ENCODE results near the gene NDUFAB1. TPM values are rescaled to one million over a fixed set of nuclear protein-coding genes. Genes with fewer than 3 reads are reported as not detected.

NDUFAB1 gene
- total RNA-seq, 1 experiment from 2014 or later = 98.3 TPM

DNA sequence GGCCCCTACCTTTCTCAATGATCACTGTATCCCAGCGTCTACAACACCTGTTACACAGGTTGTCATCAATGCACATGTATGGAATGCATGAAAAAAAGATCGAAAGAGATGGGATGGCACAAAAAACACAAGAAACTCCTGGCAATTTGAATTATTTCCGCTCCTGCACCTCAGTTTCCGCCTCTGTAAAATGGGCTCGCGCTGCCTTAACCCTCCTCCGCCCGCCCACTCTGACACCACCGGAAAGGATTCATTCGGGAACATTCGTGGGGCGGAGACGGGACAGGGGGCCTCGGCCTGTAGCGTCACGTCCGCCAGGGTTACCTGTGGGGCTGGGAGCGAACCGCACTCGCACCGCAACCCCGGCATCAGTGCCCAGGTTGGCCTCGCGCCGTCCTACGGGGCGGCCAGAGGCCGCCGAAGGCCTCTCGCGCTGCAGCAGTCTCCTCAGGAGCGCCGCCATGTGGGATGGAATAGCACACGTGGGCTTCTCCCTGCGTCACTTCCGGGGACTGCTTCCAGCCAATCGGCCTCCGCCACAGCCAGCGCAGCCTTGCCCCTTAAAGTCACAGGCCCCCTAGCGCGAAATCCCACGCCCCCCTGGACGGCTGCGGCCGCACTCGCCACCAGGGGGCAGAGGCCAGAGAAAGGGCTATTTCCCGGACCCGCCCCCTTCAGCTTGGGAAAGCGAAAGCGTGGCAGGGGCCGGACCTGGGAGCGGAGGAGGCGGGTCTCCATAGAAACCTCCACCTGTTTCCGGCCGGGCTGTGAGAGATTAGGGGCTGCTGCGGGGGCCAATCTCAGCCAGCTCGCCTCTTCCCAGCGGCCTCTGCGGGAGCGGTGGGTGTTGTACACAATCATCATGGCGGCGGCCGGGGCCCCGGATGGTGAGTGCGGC lies 39.0 kb downstream of the NDUFAB1 start, which contains the start of the genes EARS2 and UBFD1:
Gene EARS2, minus strand, starts transcription at position 470 of the 898 bp plus-strand sequence. Its CDS starts 7 bp downstream, at position 463.
Gene UBFD1, plus strand, starts transcription at position 847 of the 898 bp plus-strand sequence. Its CDS starts 16 bp downstream, at position 863.
- H3K4me1 Mint-ChIP-seq (ENCODE audit: insufficient read depth, unreplicated experiment) = peaks cover 10% of the 10 kb centered on the region
- TF ChIP-seq, protein P1, sequence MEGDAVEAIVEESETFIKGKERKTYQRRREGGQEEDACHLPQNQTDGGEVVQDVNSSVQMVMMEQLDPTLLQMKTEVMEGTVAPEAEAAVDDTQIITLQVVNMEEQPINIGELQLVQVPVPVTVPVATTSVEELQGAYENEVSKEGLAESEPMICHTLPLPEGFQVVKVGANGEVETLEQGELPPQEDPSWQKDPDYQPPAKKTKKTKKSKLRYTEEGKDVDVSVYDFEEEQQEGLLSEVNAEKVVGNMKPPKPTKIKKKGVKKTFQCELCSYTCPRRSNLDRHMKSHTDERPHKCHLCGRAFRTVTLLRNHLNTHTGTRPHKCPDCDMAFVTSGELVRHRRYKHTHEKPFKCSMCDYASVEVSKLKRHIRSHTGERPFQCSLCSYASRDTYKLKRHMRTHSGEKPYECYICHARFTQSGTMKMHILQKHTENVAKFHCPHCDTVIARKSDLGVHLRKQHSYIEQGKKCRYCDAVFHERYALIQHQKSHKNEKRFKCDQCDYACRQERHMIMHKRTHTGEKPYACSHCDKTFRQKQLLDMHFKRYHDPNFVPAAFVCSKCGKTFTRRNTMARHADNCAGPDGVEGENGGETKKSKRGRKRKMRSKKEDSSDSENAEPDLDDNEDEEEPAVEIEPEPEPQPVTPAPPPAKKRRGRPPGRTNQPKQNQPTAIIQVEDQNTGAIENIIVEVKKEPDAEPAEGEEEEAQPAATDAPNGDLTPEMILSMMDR (IDR thresholded peaks at IDR 0.05; ENCODE audit: unreplicated experiment) = peak; percentile 87
- no peaks in the 10 kb centered on the region for H3K27me3 Mint-ChIP-seq (ENCODE audit: insufficient read depth, unreplicated experiment)
- intact Hi-C loops (cut with micrococcal nuclease) = loop anchor here (1.0 to 2.0 kb wide), 4 partner anchors 39 to 171 kb away; partner anchors contain the start of genes COG7 and NDUFAB1
- peak within 1 kb of the TSS; percentile 88 for H3K27ac Mint-ChIP-seq (ENCODE audit: low read depth, unreplicated experiment)
- peak; percentile 98 for DNase-seq (ENCODE audit: unreplicated experiment)
- H3K4me3 Mint-ChIP-seq (ENCODE audit: unreplicated experiment) = peak within 1 kb of the TSS; percentile 96
- H3K9me3 Mint-ChIP-seq (ENCODE audit: unreplicated experiment) = no peaks in the 10 kb centered on the region
- POLR2A ChIA-PET = interaction anchor here (0.6 to 2.7 kb wide), 16 partner anchors 8 to 1458 kb away, joined by 3 to 24 read pairs (median 4); partner anchors contain the start of genes ARHGAP17, DCTN5, GGA2 and PALB2
- TSS peak; percentile 63 for BruUV-seq (replicated peaks)
- CTCF ChIA-PET = interaction anchor here (0.6 to 2.5 kb wide), 12 partner anchors 7 to 463 kb away, joined by 3 to 12 read pairs (median 3); partner anchors contain the start of gene NDUFAB1
- H3K36me3 Mint-ChIP-seq (ENCODE audit: insufficient read depth, unreplicated experiment) = peaks cover 29% of the 10 kb centered on the region

DNA sequence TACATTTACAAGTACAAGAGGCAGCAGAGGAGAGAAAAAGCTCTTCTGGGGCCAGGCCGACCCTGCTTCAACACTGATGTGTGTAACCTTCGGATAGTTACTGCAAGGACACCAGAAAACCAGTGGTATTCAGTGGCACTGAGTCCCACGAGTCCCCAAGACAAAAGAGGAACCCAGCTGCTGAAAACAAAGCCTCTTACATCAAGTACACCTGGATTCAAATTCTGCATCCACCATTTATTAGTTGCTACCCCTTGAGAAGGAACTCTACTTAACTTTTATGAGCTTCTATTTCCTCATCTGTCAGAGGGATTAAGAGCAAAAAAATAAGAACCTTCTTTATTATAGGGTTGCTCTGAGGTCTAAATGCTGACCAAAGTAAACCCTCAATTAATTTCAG lies 41.6 kb downstream of the NDUFAB1 start:
- intact Hi-C loops (cut with micrococcal nuclease) = no loop called here
- peaks cover 6% of the 10 kb centered on the region for H3K4me1 Mint-ChIP-seq (ENCODE audit: insufficient read depth, unreplicated experiment)
- POLR2A ChIA-PET = interaction anchor here (0.6 to 0.8 kb wide), 4 partner anchors 23 to 971 kb away, joined by 3 to 4 read pairs (median 4); partner anchors contain the start of gene COG7

DNA sequence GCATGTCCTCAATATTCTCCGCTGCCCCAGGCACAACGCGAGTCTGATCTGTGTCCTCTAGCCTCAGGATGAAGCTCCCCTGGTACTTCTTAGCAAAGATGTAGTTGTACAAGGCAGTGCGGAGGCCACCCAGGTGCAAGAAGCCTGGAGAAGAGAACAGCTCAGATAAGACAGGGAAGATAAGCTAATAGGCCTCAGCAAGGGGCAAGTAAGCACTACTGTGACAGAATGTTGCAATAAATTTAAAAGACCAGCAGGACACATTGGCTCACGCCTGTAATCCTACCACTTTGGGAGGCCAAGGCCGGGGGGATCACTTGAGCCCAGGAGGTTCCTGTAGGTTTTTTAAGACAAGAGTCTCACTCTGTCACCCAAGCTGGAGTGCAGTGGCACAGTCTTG lies 44.0 kb downstream of the NDUFAB1 start:
- H3K27me3 Mint-ChIP-seq (ENCODE audit: insufficient read depth, unreplicated experiment) = no peaks in the 10 kb centered on the region
- peaks cover 6% of the 10 kb centered on the region for H3K4me1 Mint-ChIP-seq (ENCODE audit: insufficient read depth, unreplicated experiment)
- intact Hi-C loops (cut with micrococcal nuclease) = no loop called here
- DNase-seq (ENCODE audit: unreplicated experiment) = no peak
- POLR2A ChIA-PET = no interaction called here
- H3K36me3 Mint-ChIP-seq (ENCODE audit: insufficient read depth, unreplicated experiment) = peaks cover 51% of the 10 kb centered on the region
- H3K9me3 Mint-ChIP-seq (ENCODE audit: unreplicated experiment) = no peaks in the 10 kb centered on the region
- no TSS peak for BruUV-seq (replicated peaks)
- no peak overlapping the region for H3K27ac Mint-ChIP-seq (ENCODE audit: low read depth, unreplicated experiment)
- no peak overlapping the region for H3K4me3 Mint-ChIP-seq (ENCODE audit: unreplicated experiment)
- CTCF ChIA-PET = interaction anchor here (0.7 to 1.5 kb wide), 4 partner anchors 13 to 117 kb away, joined by 3 to 4 read pairs (median 4); no protein-coding TSS in a partner anchor
- TF ChIP-seq, protein P1 (IDR thresholded peaks at IDR 0.05; ENCODE audit: unreplicated experiment) = no peak

More for the DNA sequence above, 41.6 kb downstream of the NDUFAB1 start:
- Mint-ChIP-seq H3K36me3 (ENCODE audit: insufficient read depth, unreplicated experiment) (peaks cover 34% of the 10 kb centered on the region), H3K27ac (ENCODE audit: low read depth, unreplicated experiment) (peak overlapping the region; percentile 18), H3K27me3 (ENCODE audit: insufficient read depth, unreplicated experiment) (no peaks in the 10 kb centered on the region), H3K4me3 (ENCODE audit: unreplicated experiment) (no peak overlapping the region), H3K9me3 (ENCODE audit: unreplicated experiment) (no peaks in the 10 kb centered on the region)
- no peak for DNase-seq (ENCODE audit: unreplicated experiment)
- CTCF ChIA-PET = interaction anchor here (0.7 to 1.4 kb wide), 4 partner anchors 10 to 373 kb away, joined by 3 to 5 read pairs (median 3); partner anchors contain the start of gene NDUFAB1
- no TSS peak for BruUV-seq (replicated peaks)
- TF ChIP-seq, protein P1 (IDR thresholded peaks at IDR 0.05; ENCODE audit: unreplicated experiment) = no peak

DNA sequence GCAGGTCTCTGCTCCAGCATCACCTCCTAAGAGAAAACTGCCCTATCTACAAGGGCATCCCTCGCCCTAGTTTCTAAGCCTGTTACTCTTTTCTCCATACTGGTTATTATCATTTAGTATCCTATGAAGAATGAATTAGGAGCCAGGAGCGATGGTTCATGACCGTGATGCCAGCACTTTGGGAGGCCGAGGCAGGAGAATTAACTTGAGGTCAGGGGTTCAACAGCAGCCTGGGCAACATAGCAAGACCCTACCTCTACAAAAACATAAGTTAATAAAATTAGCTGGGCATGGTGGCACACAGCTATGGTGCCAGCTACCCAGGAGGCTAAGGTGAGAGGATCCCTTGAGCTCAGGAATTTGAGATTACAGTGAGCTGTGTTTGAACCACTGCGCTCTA lies 46.2 kb downstream of the NDUFAB1 start:
- peaks cover 61% of the 10 kb centered on the region for H3K36me3 Mint-ChIP-seq (ENCODE audit: insufficient read depth, unreplicated experiment)
- intact Hi-C loops (cut with micrococcal nuclease) = no loop called here
- H3K4me1 Mint-ChIP-seq (ENCODE audit: insufficient read depth, unreplicated experiment) = no peaks in the 10 kb centered on the region
- no peaks in the 10 kb centered on the region for H3K27me3 Mint-ChIP-seq (ENCODE audit: insufficient read depth, unreplicated experiment)
- H3K27ac Mint-ChIP-seq (ENCODE audit: low read depth, unreplicated experiment) = no peak overlapping the region
- no TSS peak for BruUV-seq (replicated peaks)
- TF ChIP-seq, protein P1 (IDR thresholded peaks at IDR 0.05; ENCODE audit: unreplicated experiment) = no peak
- no peak overlapping the region for H3K4me3 Mint-ChIP-seq (ENCODE audit: unreplicated experiment)
- no peak for DNase-seq (ENCODE audit: unreplicated experiment)
- no peaks in the 10 kb centered on the region for H3K9me3 Mint-ChIP-seq (ENCODE audit: unreplicated experiment)
- ChIA-PET POLR2A (interaction anchor here (0.5 to 1.7 kb wide), 3 partner anchors 8 to 39 kb away, joined by 3 to 5 read pairs (median 4); partner anchors contain the start of gene GGA2), CTCF (interaction anchor here (1.0 to 1.6 kb wide), 2 partner anchors 8 to 46 kb away, joined by 3 to 7 read pairs; partner anchors contain the start of gene UBFD1)
